ENCODE results near the gene EFNA3.
"Not testable (repeated sequence)": the region's sequence is repeated elsewhere in the genome, so short reads cannot be mapped to it uniquely, and the experiment has no call there.

The EFNA3 gene

DNA sequence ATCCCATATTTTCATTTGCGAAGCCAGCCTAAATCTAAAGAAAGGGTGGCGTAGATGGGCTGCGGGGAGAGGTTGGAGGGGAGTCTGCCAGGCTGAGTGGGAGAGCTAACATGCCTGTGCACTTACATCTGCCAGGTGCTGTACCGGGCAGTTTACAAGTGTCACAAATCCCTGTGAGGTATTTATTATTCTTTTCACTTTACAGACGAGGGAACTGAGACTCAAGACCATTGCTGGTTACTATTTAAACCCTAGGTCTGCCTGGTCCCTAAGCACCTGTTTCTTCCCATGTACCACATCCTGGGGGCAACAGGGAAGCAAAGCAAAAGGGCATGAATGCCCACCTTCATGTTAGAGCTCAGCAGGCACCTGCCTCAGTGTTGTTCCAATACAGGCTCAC, 29.7 kb downstream of the EFNA3 start:
- DNase-seq (ENCODE audit: low read depth in 1 of 2, low spot score in 1 of 2): no peak

DNA sequence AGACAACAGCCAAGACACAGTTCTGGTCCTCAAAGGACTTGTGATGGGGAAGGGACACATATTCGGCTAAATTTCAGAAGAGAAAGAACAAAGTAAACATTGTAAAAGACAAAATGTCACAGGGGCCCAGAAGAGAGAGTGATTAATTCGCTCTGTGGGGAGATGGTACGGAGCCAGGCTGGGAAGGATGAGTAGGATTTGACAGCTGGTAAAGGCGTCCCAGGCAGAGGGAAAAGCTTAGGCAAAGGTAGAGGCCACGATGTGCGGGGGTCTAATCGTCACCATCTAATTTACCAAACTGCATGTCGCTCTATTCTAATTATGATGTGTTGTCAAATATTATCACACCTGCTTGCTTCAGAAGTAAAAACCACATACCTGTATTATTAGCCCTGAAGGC, 31.7 kb downstream of the EFNA3 start:
- DNase-seq (ENCODE audit: low read depth in 1 of 2, low spot score in 1 of 2): no peak

DNA sequence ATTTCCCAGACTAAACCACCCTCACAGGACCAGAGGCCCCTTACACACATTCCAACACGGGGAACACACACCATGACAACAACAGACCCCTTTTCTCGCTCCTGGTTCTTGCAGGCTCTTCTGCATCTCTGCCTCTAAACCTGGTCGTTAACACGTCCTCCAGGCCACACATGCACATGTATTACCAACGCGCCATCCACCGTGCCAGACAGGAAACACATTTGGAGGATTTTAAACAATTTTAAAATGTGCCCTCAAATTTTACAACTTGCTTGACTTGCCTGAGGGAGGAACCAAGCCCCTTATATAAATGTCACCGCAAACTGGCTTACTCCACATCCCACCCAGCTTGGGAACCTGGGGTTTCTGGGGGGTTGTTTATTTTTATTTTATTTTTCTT, 32.2 kb downstream of the EFNA3 start:
- DNase-seq (ENCODE audit: low read depth in 1 of 2, low spot score in 1 of 2): no peak

DNA sequence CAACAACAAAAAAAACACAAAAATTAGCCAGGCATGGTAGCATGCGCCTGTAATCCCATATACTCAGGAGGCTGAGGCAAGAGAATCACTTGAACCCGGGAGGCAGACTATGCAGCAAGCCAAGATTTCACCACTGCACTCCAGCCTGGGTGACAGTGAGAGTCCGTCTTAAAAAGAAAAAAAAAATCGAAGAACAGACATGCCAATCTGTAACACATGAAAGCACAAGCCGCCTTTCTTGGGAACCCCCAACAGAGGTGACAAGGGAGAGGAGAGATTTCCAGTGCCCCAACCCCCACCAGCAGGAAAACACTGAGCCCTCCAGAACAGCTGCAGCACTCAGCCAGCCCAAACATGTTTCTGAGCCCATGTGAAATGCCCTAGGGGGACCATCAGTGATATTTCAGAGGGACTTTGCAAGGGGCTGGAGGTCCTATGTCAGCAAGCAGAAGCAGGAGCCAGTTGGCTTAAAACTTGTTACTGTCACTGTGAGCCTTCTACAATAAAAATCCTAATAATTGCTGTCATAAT, 34.9 kb downstream of the EFNA3 start:
- DNase-seq (ENCODE audit: low read depth in 1 of 2, low spot score in 1 of 2): no peak

DNA sequence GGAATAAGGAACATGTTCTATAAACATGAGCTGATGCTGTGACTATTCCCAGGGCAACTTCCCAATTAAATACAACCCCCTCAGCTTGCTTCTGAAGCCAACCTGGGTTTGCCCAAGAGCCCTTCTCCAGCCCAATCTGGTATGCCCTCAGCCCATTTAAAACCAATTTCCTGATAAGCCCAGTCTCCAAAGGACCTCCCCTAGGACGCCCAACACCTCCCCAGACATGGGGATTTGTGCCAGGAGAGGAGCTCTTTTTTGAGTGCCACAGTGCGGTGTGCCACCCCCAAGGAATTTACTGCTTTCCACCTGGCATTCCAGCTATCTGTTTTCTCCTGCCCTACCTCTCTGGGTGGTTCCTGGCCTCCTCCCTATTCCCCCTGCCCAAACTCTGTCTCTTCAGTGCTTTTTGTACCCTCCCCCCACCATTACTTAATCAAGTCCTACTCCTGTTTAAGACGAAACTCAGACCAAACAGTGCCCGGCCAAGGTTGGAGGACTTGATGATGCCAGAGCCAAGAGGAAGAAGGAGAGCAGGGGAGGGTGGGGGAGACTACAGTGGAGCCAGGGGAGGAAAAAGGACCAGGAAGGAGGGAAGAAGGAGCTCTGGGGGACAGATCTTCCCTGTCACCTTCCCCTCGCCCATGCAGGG, 37.6 kb downstream of the EFNA3 start:
- DNase-seq (ENCODE audit: low read depth in 1 of 2, low spot score in 1 of 2): no peak

DNA sequence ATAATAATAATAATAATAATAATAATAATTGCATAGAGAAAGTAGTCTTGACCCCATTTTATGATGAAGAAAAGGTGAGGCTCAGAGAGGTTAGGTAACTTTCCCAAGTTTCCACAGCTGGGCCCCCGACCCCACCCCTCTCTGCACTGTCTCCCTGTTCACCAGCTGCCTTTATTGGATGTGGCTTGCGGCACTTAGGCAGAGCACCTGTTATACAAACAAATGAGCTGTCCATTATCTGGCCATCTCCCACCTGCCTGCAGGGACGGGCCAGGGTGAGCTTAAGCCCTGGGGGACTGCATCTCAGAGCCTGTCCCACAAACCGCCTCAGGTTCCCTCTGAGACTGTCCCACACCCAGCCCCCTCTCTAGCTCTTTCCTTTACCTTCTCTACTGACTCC, 39.0 kb downstream of the EFNA3 start:
- DNase-seq (ENCODE audit: low read depth in 1 of 2, low spot score in 1 of 2): no peak

DNA sequence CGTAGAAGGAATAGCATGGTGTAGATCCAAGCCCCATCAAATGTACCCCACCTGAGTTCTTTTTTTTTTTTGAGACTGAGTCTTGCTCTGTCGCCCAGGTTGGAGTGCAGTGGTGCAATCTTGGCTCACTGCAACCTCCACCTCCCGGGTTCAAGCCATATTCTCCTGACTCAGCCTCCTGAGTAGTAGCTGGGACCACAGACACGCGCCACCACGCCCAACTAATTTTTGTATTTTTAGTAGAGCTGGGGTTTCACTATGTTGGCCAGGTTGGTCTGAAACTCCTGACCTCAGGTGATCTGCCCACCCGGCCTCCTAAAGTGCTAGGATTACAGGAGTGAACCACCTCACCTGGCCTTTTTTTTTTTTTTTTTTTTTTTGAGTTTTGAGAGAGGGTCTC, 39.5 kb downstream of the EFNA3 start:
- not testable (repeated sequence) for DNase-seq (ENCODE audit: low read depth in 1 of 2, low spot score in 1 of 2)

DNA sequence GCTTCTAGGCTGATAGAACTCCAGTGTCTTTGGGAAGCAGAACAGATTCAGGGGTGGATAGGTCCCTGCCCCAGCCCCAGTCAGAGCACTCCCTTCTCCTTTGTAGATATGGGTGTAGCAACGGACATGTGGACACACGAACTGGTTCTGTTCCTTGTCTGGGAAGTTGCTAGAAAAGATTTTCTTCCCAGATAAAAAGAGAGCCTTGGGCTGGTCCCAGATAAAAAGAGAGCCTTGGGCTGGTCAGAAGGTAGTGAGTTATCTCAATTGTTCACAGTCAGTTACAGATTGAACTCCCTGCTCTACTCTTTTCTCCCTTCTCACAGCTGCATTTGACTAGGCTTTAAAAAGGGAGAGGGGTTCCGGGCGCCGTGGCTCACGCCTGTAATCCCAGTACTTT, 41.6 kb downstream of the EFNA3 start:
- DNase-seq (ENCODE audit: low read depth in 1 of 2, low spot score in 1 of 2): no peak

DNA sequence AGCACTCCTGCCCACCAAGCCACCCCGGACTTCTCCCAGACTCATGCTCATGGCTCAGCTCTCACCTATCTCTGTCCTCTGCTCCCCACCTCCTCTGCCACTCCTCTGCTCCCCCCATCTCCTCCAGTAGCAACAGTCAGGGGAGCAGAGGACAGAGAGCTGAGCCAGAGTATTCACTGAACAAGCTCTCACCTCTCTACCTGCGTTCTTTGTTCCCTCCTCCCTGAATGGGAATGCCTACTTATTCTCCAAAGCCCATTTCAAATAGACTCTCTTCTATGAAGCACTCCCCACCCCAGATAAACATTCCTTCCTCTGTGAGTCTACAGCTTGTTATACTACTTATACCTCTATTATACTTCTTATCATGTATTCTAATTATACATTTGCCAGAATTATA, 42.6 kb downstream of the EFNA3 start:
- DNase-seq (ENCODE audit: low read depth in 1 of 2, low spot score in 1 of 2): no peak

DNA sequence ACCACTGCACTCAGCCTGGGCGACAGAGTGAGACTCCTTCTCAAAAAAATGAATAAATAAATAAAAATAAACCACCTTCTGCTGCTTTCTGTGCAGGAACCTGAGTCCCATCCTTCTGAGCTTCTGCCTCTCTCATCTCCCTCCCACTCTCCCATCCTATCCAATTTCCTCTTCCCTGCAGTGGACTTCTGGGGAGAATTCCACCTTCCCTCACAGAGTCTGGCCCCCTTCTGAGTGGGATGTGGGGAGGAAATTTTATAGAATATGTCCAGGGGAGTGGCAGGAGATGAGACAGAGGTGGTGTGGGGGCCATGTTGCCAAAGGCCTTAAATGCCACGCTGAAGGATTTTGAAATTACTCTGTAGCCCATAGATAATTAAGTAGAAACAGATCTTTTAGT, 43.7 kb downstream of the EFNA3 start:
- DNase-seq (ENCODE audit: low read depth in 1 of 2, low spot score in 1 of 2): no peak

DNA sequence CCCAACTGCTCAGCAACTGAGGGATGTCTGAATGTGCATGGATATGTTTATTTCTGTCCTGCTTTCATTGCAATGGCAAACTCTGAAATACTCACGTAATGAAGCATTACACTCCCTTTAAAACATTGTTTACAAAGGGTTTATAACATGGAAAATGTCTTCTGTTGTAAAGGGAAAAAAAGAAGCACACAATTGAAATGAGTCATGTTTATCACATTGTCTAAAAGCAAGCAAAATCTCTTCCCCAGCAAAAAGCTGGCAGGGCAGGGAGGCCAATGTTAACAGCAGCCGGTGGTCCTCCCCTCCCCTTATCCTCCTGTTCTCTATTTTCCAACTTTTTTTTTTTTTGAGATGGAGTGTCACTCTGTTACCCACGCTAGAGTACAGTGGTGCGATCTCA, 45.2 kb downstream of the EFNA3 start:
- DNase-seq (ENCODE audit: low read depth in 1 of 2, low spot score in 1 of 2): no peak

DNA sequence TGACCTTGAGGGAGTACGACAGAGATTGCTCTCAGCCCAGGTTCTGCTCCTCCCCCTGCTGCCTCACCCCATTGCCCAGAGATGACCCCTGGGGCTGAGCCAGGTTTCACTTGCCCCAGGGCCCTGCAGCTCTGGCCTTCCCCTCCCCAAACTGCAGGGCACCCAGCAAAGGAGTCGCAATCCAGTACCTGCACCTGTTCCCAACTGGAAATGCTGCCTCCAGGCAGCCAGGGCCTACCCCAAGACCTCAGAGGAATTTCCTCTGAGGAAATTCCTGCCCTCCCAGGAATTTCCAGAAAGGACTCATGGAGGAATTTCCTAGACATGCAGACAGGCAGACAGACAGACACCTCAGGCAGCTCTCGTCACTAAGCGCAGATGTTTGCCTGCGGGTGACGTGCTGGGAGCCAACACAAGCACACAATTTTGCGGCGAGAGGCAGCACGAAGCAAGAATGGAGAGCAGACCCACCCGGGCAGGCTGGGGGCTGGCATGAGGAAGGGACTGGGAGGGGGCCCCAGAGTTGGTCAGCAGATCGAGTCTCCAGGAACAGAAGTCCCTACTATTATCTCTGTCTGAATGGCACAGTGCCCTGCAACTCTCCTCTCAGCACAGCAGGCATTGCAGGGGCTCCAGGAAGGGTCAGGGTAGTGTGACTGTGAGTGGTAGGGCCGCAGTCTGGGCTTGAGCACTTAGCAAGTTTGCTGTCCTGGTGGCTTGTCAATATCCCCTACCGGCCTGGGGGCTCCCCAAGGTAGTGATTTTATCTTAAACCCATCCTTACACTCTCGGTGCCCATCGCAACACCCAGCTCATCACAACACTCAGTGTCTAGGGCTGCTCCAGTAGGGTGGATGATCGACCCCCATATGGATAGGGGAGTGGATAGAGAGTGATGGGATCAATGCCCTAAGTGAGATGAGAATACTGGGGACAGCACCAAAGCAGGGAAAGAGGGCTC, 46.1 kb downstream of the EFNA3 start:
- DNase-seq (ENCODE audit: low read depth in 1 of 2, low spot score in 1 of 2): no peak

DNA sequence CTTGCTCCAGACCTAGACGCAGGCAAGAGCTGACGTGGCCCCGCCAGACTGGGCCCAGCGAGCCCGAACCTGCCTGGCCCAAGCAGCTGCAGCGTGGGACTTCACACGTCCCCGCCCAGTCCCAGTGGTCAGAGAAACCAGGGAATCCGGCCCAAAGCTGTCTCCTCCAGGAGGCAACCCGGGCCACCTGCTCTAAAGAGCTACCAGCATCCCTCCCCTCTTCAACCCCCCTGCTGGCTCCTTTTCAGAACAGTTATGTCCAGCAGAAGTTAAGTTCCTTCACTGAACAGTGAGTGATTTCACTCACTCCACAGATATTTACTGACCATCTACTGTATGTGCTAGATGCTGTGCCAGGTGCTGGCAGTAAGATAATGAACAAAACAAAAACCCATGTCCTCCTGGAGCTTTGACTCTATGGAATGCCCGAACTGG, 46.9 kb downstream of the EFNA3 start:
- no peak for DNase-seq (ENCODE audit: low read depth in 1 of 2, low spot score in 1 of 2)

DNA sequence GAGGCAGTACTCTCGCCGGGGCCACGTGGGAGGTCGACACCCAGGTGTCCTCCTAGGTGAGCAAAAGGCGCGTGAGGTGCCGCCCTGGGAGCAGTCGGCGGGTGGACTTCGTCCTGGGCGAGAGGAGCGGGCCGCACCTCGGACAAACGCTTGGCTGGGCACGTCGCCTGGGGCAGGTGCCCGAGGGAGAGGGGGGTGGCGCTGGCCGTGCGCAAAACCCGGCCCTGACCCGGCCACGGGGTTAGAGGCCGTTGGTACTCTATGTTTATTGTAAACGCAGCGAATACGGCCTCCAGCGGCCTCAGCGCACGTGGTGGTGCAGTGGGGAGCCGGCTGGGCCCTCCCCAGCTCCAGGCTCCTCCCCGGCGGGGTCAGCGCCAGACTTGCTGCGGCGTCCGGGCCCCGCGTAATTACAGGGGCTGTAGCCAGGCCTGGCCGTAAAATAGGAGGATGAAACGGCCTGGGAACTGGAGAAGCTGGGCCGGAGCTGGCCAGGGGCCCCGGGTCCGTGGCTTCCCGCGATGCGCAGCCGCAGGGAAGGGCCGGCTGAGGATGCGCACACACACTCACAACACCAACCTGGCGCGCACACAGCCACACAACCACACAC, 47.4 kb downstream of the EFNA3 start:
- DNase-seq (ENCODE audit: low read depth in 1 of 2, low spot score in 1 of 2): no peak

DNA sequence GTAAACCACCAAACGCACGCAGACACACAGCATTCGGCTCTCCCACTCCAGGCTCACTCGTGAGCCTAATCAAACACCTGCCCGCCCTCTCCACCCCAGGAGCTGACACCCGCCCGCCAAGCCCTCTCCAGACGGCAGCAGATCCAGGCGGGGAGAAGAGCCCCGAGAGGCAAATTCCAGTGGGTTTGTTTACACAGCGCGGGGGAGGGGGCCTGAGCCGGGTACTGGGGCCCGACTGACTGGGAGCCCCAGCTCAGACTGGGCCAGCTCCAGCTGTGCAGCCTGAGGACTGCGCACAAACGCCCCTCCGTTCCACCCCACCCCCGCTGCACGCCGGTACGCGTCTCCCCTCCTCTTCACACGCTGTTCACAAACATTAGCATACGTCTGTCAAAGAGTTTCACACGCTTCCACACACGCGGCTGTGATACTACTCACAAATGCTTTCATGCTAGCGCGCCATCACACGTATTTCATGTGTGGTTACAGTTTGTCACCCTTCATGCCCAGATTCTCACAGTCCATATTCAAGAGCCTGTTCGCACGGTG, 48.0 kb downstream of the EFNA3 start:
- DNase-seq (ENCODE audit: low read depth in 1 of 2, low spot score in 1 of 2): no peak

DNA sequence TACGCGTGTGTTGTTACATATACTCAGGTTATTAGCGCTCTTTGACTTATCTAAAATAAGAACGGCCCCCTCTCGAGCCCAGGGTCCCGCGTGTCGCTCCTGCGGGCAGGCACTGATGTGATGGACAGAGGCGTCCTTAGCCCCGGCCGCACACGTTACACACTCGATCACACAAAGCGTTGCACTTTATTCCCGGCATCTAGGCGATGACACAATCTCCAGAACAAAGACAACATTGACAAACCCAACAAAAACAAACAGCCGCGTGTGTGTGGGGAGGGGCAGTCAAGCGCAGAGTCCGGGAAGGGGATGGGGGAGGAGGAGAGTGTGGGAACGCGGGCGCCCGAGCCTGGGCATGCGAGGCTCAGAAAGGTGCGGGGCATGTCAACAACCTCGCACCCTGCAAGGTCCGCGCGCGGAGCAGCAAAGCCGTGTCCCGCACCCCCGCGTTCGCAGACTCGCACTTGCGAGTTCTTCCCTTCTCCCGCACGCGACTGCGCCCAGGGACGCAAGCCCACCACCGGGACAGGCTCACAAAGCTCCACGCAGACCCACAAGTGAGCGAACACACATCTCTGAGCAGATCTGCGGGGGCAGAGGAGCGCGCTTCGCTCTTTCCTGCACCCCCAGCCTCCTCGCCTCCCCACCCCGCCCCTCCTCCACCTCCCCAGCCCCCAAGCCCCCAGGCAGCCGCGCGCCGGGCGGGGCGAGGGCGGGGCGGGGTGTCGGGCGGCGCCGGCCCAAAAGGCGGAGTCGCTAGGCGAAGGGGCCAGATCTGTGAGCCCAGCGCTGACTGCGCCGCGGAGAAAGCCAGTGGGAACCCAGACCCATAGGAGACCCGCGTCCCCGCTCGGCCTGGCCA, 48.7 kb downstream of the EFNA3 start, which contains the start of gene EFNA1:
Gene EFNA1 (plus strand): TSS at position 772 of the 862 bp plus-strand sequence. CDS start 102 bp downstream, outside the sequence.
- DNase-seq (ENCODE audit: low read depth in 1 of 2, low spot score in 1 of 2): no peak

DNA sequence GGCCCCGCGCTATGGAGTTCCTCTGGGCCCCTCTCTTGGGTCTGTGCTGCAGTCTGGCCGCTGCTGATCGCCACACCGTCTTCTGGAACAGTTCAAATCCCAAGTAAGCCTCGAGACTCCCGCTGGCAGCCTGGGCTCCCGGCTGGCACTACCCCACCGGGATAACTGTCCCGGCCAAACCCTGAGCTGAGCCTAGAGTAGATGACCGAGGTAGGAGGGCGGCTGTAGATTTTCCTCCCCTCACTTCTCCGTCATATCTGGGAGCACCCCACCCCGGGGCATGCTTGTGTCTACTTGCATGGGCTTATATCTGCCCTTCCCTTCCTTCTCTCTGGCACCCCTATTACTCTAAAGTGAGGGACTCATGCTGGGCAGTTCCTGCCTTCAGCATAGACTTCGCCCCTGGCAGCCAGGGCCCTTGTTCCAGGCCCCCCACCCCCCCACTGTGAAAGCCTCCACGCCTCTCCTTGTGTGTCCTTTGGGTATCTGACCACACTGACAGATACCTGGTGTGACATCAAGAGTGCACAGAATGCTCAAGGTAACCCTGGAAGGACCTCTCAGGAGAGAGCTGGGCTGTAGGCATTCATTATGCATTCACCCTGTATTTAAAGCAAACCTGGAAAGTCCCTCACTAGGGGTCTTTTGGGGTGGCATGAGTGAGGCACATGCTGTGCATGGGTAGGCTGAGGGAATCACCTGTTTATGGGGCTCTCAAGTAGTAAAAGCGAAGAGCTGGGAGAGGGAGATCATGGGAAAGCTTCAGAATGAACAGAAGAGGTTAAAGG, 49.5 kb downstream of the EFNA3 start:
- DNase-seq (ENCODE audit: low read depth in 1 of 2, low spot score in 1 of 2): no peak

DNA sequence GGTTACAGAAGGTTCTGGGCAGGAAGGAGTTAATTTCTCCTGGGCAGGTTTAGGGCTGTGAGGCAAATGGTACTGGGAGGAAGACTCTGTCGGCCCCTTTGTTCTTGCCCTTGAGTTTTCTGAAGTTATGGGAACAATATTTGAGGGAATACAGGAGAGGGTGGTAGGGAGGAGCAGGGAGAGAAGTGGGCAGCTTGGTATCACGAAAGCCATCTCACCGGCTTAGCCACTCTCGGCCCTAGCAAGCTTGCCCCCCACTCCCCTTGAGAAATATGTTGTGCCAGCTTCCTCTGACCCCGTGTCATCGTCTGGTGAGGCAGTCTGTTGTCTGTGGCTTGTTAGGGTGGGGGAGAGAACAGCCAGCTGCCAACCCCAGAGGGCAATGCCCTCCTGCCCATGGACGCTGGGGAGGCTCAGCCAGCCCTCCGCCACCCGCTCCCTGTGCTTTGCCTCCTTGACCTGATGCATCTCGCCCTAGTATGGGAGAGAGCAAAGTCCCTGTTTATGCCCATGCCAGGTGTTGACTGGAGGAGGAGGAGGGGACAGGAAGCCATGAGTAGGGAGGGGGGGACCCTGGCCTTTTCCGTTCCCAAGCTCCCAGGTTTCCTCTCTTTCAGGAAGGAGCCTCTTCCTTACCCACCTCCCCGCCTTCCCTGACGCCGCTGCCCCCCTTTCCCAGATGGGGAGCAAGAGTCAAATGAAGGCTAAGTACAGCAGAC, 50.3 kb downstream of the EFNA3 start:
- no peak for DNase-seq (ENCODE audit: low read depth in 1 of 2, low spot score in 1 of 2)
